Measurements from ENCODE around the gene TADA2A.
"Not testable (repeated sequence)": the region's sequence is repeated elsewhere in the genome, so short reads cannot be mapped to it uniquely, and the experiment has no call there.

The TADA2A gene

GRCh38 chr17:37400505-37400904, 6.2 kb upstream of the TADA2A start:
- no peak for DNase-seq

GRCh38 chr17:37405522-37405921, 1.2 kb upstream of the TADA2A start:
- not testable (repeated sequence) for DNase-seq

- DNase-seq: no peak
Measured at GRCh38 chr17:37405955-37406634, 591 bp upstream of the TADA2A start.

- DNase-seq: not testable (repeated sequence)
Measured at GRCh38 chr17:37408145-37408479, 1.4 kb downstream of the TADA2A start.

GRCh38 chr17:37410357-37410756, 3.7 kb downstream of the TADA2A start:
- DNase-seq: no peak

- no peak for DNase-seq
Measured at GRCh38 chr17:37413875-37414519, 7.3 kb downstream of the TADA2A start.

- DNase-seq: no peak
Measured at GRCh38 chr17:37417852-37418251, 11.2 kb downstream of the TADA2A start.

- no peak for DNase-seq
Measured at GRCh38 chr17:37422971-37423625, 16.4 kb downstream of the TADA2A start.

GRCh38 chr17:37425268-37425667, 18.6 kb downstream of the TADA2A start:
- no peak for DNase-seq

GRCh38 chr17:37429039-37429438, 22.4 kb downstream of the TADA2A start:
- no peak for DNase-seq

GRCh38 chr17:37429453-37429852, 22.8 kb downstream of the TADA2A start:
- DNase-seq: no peak

- DNase-seq: no peak
Measured at GRCh38 chr17:37430051-37430627, 23.5 kb downstream of the TADA2A start.

GRCh38 chr17:37432671-37433070, 26.0 kb downstream of the TADA2A start:
- DNase-seq: no peak

- DNase-seq: no peak
Measured at GRCh38 chr17:37438141-37438540, 31.5 kb downstream of the TADA2A start.

GRCh38 chr17:37440424-37440823, 33.7 kb downstream of the TADA2A start:
- no peak for DNase-seq

- DNase-seq: not testable (repeated sequence)
Measured at GRCh38 chr17:37441369-37442014, 34.8 kb downstream of the TADA2A start.

GRCh38 chr17:37446027-37446426, 39.3 kb downstream of the TADA2A start:
- no peak for DNase-seq

GRCh38 chr17:37447641-37448040, 41.0 kb downstream of the TADA2A start:
- no peak for DNase-seq

GRCh38 chr17:37450112-37450511, 43.4 kb downstream of the TADA2A start:
- DNase-seq: no peak

GRCh38 chr17:37457801-37458200, 51.1 kb downstream of the TADA2A start:
- not testable (repeated sequence) for DNase-seq

- DNase-seq: no peak
Measured at GRCh38 chr17:37458805-37459204, 52.1 kb downstream of the TADA2A start.

GRCh38 chr17:37461668-37462067, 55.0 kb downstream of the TADA2A start:
- no peak for DNase-seq

- DNase-seq: no peak
Measured at GRCh38 chr17:37462492-37462891, 55.8 kb downstream of the TADA2A start.
